Panc1 (cell line): Measurements from ENCODE around the gene SYT2. TPM values are rescaled to one million over a fixed set of nuclear protein-coding genes. Genes with fewer than 3 reads are reported as not detected.

Source experiments
- ATAC-seq: fragments of 200-7000 bp; cut with Tn5 transposase; 2 replicates; pipeline ENCODE4 v1.9.1; 2020; ENCODE audit warnings: mild to moderate bottlenecking, moderate library complexity
- BruUV-seq: library from RNA; stranded (reverse); fragments of 400-500 nt; replicated peaks from 2 replicates; lab custom pipeline; 2021; lab: Mats Ljungman, UMichigan
- CTCF ChIA-PET: fragments of 300-600 bp; sonication (Branson Sonifier 250); formaldehyde crosslinking; loops from one replicate; lab custom pipeline; 2022; ENCODE audit warnings: antibody characterized with exemption; lab: Charles Lee
- POLR2A ChIA-PET: fragments of 300-600 bp; sonication (Branson Sonifier 250); formaldehyde crosslinking; loops from one replicate; lab custom pipeline; 2022; ENCODE audit warnings: antibody characterized with exemption; lab: Charles Lee
- DNase-seq: peaks from one replicate; pipeline ENCODE4 v3.0.0-alpha.2; 2010; ENCODE audit warnings: low read depth, low spot score
- H3K27ac ChIP-seq: 2 replicates; pipeline ENCODE4 v1.5.1; 2011; ENCODE audit warnings: mild to moderate bottlenecking, low read length, inconsistent platforms
- H3K27me3 ChIP-seq: fragments of 200-500 bp; sonication (Bioruptor generic); 2 replicates; pipeline ENCODE4 v1.6.0; 2014; ENCODE audit warnings: low read length, inconsistent platforms; ENCODE audit not compliant: control insufficient read depth, insufficient read depth
- H3K36me3 ChIP-seq: fragments of 200-500 bp; sonication (Bioruptor generic); 2 replicates; pipeline ENCODE4 v1.5.1; 2014; ENCODE audit warnings: inconsistent platforms, mild to moderate bottlenecking, low read length, moderate library complexity; ENCODE audit not compliant: control insufficient read depth, insufficient read depth
- H3K4me1 ChIP-seq: 2 replicates; pipeline ENCODE4 v1.5.1; 2011; ENCODE audit warnings: inconsistent platforms, mild to moderate bottlenecking, low read length, moderate library complexity; ENCODE audit not compliant: control insufficient read depth, insufficient read depth
- H3K4me3 ChIP-seq, 2 experiments: 2 replicates each; pipeline ENCODE4 v1.5.1; 2011 to 2012; ENCODE audit warnings: low read depth in 2 of 2, low read length in 2 of 2, mild to moderate bottlenecking in 2 of 2, inconsistent platforms in 1 of 2, moderate library complexity in 1 of 2
- H3K9me3 ChIP-seq: fragments of 200-500 bp; sonication (Bioruptor generic); 2 replicates; pipeline ENCODE4 v1.5.1; 2014; ENCODE audit warnings: low read depth, mild to moderate bottlenecking, inconsistent platforms, low read length, moderate library complexity; ENCODE audit not compliant: control insufficient read depth, insufficient read depth
- CTCF ChIP-seq: fragments of 450-650 bp; IDR thresholded peaks from 2 replicates; pipeline ENCODE4 v1.5.1; 2017; ENCODE audit warnings: mild to moderate bottlenecking
- POLR2AphosphoS5 ChIP-seq: IDR thresholded peaks from 2 replicates; pipeline ENCODE4 v1.6.1; 2012; ENCODE audit warnings: mild to moderate bottlenecking, low read depth, low read length, moderate library complexity
- REST ChIP-seq, 2 experiments: IDR thresholded peaks; 2 replicates each; pipeline ENCODE4 v1.6.1; 2011 to 2012; ENCODE audit warnings: low read depth in 2 of 2, control low read depth in 1 of 2, low read length in 1 of 2, mild to moderate bottlenecking in 1 of 2, moderate library complexity in 1 of 2; ENCODE audit not compliant: insufficient read depth in 1 of 2
- SIN3A ChIP-seq: IDR thresholded peaks from 2 replicates; pipeline ENCODE4 v1.6.1; 2012; ENCODE audit warnings: low read depth, mild to moderate bottlenecking, low read length, moderate library complexity, borderline replicate concordance; ENCODE audit not compliant: insufficient read depth
- TCF7L2 ChIP-seq: IDR thresholded peaks from 2 replicates; pipeline ENCODE4 v1.6.1; 2011; ENCODE audit warnings: mild to moderate bottlenecking, low read depth, low read length, inconsistent platforms
- in situ Hi-C: cut with HindIII; loops from 2 replicates; pipeline ENCODE4 v1.10.0; 2016; ENCODE audit warnings: low sequenced_read_pairs, low pct_unique_long_range_greater_than_20kb
- intact Hi-C: fragments of 100-400 bp; cut with micrococcal nuclease; formaldehyde crosslinking; loops from one replicate; pipeline ENCODE4 v1.10.0; 2022; ENCODE audit not compliant: unreplicated experiment
- total RNA-seq: library from RNA; stranded (reverse); gene quantifications from one replicate; pipeline ENCODE4 v1.2.1, GENCODE V29; 2021; ENCODE audit not compliant: unreplicated experiment

Gene SYT2
- total RNA-seq, 1 experiment from 2014 or later, result 0.03 TPM

GRCh38 chr1:202754293-202754692 is 44.0 kb upstream of the SYT2 start:
- H3K27me3 ChIP-seq, result no peaks in the 10 kb centered on the region
- intact Hi-C loops (loop anchor here (10.0 kb wide), 2 partner anchors 101 to 241 kb away; no protein-coding TSS in a partner anchor), in situ Hi-C loops (no loop called here)
- no peaks in the 10 kb centered on the region for H3K4me1 ChIP-seq
- CTCF ChIA-PET, result no interaction called here
- H3K36me3 ChIP-seq, result peaks cover 79% of the 10 kb centered on the region
- DNase-seq (no peak), ATAC-seq (no peak)
- no peak overlapping the region for H3K27ac ChIP-seq
- no peak overlapping the region for H3K4me3 ChIP-seq
- POLR2A ChIA-PET, result no interaction called here
- TF ChIP-seq SIN3A (no peak), REST (IDR thresholded peaks at IDR 0.05; ENCODE audit: insufficient read depth in 1 of 2, low read depth in 2 of 2, low read length in 1 of 2) (no peak), TCF7L2 (no peak), CTCF (no peak), POLR2AphosphoS5 (no peak)
- no peaks in the 10 kb centered on the region for H3K9me3 ChIP-seq
- no TSS peak for BruUV-seq

- BruUV-seq, result no TSS peak
These were observed 42.5 kb upstream of the SYT2 start for GRCh38 chr1:202752774-202753173.

More at GRCh38 chr1:202752774-202753173, 42.5 kb upstream of the SYT2 start:
- no peak overlapping the region for H3K4me3 ChIP-seq
- intact Hi-C loops, result loop anchor here (10.0 kb wide), 2 partner anchors 102 to 242 kb away; no protein-coding TSS in a partner anchor
- no peaks in the 10 kb centered on the region for H3K27me3 ChIP-seq
- DNase-seq (no peak), ATAC-seq (no peak)
- H3K9me3 ChIP-seq, result no peaks in the 10 kb centered on the region
- POLR2A ChIA-PET, result interaction anchor here (0.5 kb wide), 1 partner anchor 109 kb away, joined by 3 read pairs; no protein-coding TSS in a partner anchor
- in situ Hi-C loops, result no loop called here
- H3K27ac ChIP-seq, result no peak overlapping the region
- H3K4me1 ChIP-seq, result no peaks in the 10 kb centered on the region
- CTCF ChIA-PET, result no interaction called here
- TF ChIP-seq TCF7L2 (no peak), REST (IDR thresholded peaks at IDR 0.05; ENCODE audit: insufficient read depth in 1 of 2, low read depth in 2 of 2, low read length in 1 of 2) (no peak), POLR2AphosphoS5 (no peak), SIN3A (no peak), CTCF (no peak)
- peaks cover 70% of the 10 kb centered on the region for H3K36me3 ChIP-seq
